Measurements from ENCODE around the gene MT1H. TPM values are rescaled to one million over a fixed set of nuclear protein-coding genes. Genes with fewer than 3 reads are reported as not detected.
A peak's percentile ranks its signal among the peaks of the same experiment; 100 is the strongest.

MT1H gene
- total and polyA plus RNA-seq, 9 of the 15 experiments (the other 6 are each of a cell fraction or from before 2014, with no cell fraction given), result 0.13 to 0.37 TPM; not detected in 7

GRCh38 chr16:56672761-56673536 lies 3.3 kb downstream of the MT1H start:
- Histone ChIP-seq H3K27ac (ENCODE audit: extremely low read depth, low read depth, low read length) (no peak overlapping the region), H4K20me1 (replicated peaks; ENCODE audit: control insufficient read depth, insufficient read depth, low read length) (peaks cover 9% of the 10 kb centered on the region; the same call in 1 of the 2 replicates), H3K9me1 (ENCODE audit: control insufficient read depth, insufficient read depth, low read length) (no peaks in the 10 kb centered on the region), H3K27me3 (ENCODE audit: control insufficient read depth in 2 of 2, insufficient read depth in 2 of 2, low read length in 2 of 2) (peaks cover 40 to 59% of the 10 kb centered on the region in 2 experiments), H3K4me2 (ENCODE audit: insufficient read depth, low read length) (no peak overlapping the region), H3K4me1 (replicated peaks in 1 of 2; ENCODE audit: control insufficient read depth in 2 of 2, insufficient read depth in 2 of 2, low read length in 2 of 2) (peaks cover 0 to 11% of the 10 kb centered on the region in 2 experiments; a peak in 1 of 5 replicates), H3K4me3 (no peak overlapping the region), H3K9me3 (replicated peaks; ENCODE audit: control insufficient read depth, insufficient read depth, low read depth, low read length) (no peaks in the 10 kb centered on the region), H3K79me2 (ENCODE audit: control insufficient read depth, insufficient read depth, low read length) (no peaks in the 10 kb centered on the region), H3K9ac (ENCODE audit: insufficient read depth in 1 of 2, low read depth in 2 of 2, low read length in 2 of 2) (no peak overlapping the region), H3K36me3 (ENCODE audit: control insufficient read depth, insufficient read depth, low read length) (no peaks in the 10 kb centered on the region), H2AFZ (ENCODE audit: low read depth, low read length) (no peak overlapping the region)
- no peak for FAIRE-seq
- in situ Hi-C loops (cut with MboI) (no loop called here), intact Hi-C loops (cut with micrococcal nuclease) (no loop called here)
- no peak for DNase-seq (ENCODE audit: extremely low read depth in 1 of 4, low spot score in 3 of 4)
- no peak for ATAC-seq
- CTCF ChIA-PET (ENCODE audit: low intra/inter-chr PET ratio), result interaction anchor here (1.3 to 1.9 kb wide), 3 partner anchors 29 to 159 kb away, joined by 4 to 17 read pairs (median 11); no protein-coding TSS in a partner anchor
- 19% methylated on average over 11 of the region's 11 CpGs for WGBS (ENCODE audit: insufficient coverage, low coverage, missing lambda C conversion rate)
- POLR2A ChIA-PET, result interaction anchor here (0.6 to 0.7 kb wide), 3 partner anchors 11 to 264 kb away, joined by 3 to 6 read pairs (median 4); no protein-coding TSS in a partner anchor
- TF ChIP-seq RBFOX2 (IDR thresholded peaks at IDR 0.05; ENCODE audit: low read depth, low read length), result no peak
- TF ChIP-seq CEBPG (CRISPR knock-in tag; IDR thresholded peaks at IDR 0.05), result no peak
- TF ChIP-seq CEBPG (tag; conservative IDR thresholded peaks at IDR 0.05 in 1 of 2, IDR thresholded peaks at IDR 0.05 in 1 of 2), result 0 out of 4 replicates have a peak, but pooled peaks of 1 of the 2 experiments have one; percentile 10
- no peak for TF ChIP-seq CHCHD3 (CRISPR knock-in tag; IDR thresholded peaks at IDR 0.05)
- TF ChIP-seq ZNF668 (CRISPR knock-in tag; IDR thresholded peaks at IDR 0.05), result no peak
- BruUV-seq (replicated peaks), result no TSS peak

Measured in K562 (cell line).